B cell (primary cell): ENCODE results near the gene MORF4L1. TPM values are rescaled to one million over a fixed set of nuclear protein-coding genes. Genes with fewer than 3 reads are reported as not detected.

ENCODE experiments used
- ATAC-seq: fragments of 200-7000 bp; cut with Tn5 transposase; one replicate; pipeline ENCODE4 v1.10.0; 2021; ENCODE audit warnings: low read depth, mild to moderate bottlenecking, moderate number of reproducible peaks, moderate library complexity
- CTCF ChIA-PET: fragments of 350-600 bp; sonication (Branson Sonifier 250); formaldehyde crosslinking; loops from one replicate; lab custom pipeline; 2021; ENCODE audit warnings: antibody characterized with exemption, inconsistent platforms; lab: Charles Lee
- POLR2A ChIA-PET: fragments of 350-600 bp; sonication (Branson Sonifier 250); formaldehyde crosslinking; loops from one replicate; lab custom pipeline; 2021; ENCODE audit warnings: antibody characterized with exemption; lab: Charles Lee
- DNase-seq: peaks from one replicate; pipeline ENCODE4 v3.0.0; 2013
- H2AFZ ChIP-seq: 2 replicates; pipeline ENCODE4 v1.6.1; 2012; ENCODE audit warnings: mild to moderate bottlenecking, low read depth, low read length; ENCODE audit not compliant: insufficient read depth, poor library complexity, severe bottlenecking
- H3K27ac ChIP-seq, 2 donors: 1 replicate in 1 of 2; 2 replicates in 1 of 2; pipeline ENCODE4 v1.5.1; 2012 to 2013; ENCODE audit warnings: low read length in 2 of 2, mild to moderate bottlenecking in 2 of 2, moderate library complexity in 1 of 2
- H3K27me3 ChIP-seq, 4 experiments: fragments of 200-600 bp in 1 of 4; sonication (generic) in 1 of 4; replicated peaks in 1 of 4; 1 replicate in 2 of 4; 2 replicates in 2 of 4; pipeline versions ENCODE4 v1.6.1 to v1.7.0; 2013 to 2016; ENCODE audit warnings: low read length in 3 of 4, mild to moderate bottlenecking in 2 of 4, mixed read lengths in 1 of 4, moderate library complexity in 1 of 4; ENCODE audit not compliant: insufficient read depth in 4 of 4, control insufficient read depth in 3 of 4; ENCODE audit errors: control extremely low read depth in 1 of 4
- H3K36me3 ChIP-seq, 2 experiments: replicated peaks in 1 of 2; 1 replicate in 1 of 2; 2 replicates in 1 of 2; pipeline versions ENCODE4 v1.6.1 to v1.7.1; 2013; ENCODE audit warnings: low read length in 1 of 2; ENCODE audit not compliant: insufficient read depth in 2 of 2, control insufficient read depth in 1 of 2; ENCODE audit errors: control extremely low read depth in 1 of 2, extremely low read depth in 1 of 2
- H3K4me1 ChIP-seq, 2 donors: fragments of 200-600 bp in 1 of 2; sonication (generic) in 1 of 2; 1 replicate in 1 of 2; 2 replicates in 1 of 2; pipeline versions ENCODE4 v1.5.1 to v1.6.1; 2013 to 2017; ENCODE audit warnings: low read length in 2 of 2; ENCODE audit not compliant: control insufficient read depth in 2 of 2, insufficient read depth in 2 of 2
- H3K4me2 ChIP-seq: replicated peaks from 2 replicates; pipeline ENCODE3; 2012; ENCODE audit warnings: mild to moderate bottlenecking, low read depth, low read length; ENCODE audit not compliant: poor library complexity, severe bottlenecking
- H3K4me3 ChIP-seq, 5 experiments: fragments of 200-600 bp in 1 of 5; sonication (generic) in 1 of 5; 1 replicate in 3 of 5; 2 replicates in 2 of 5; pipeline versions ENCODE4 v1.5.1 to v1.7.0; 2011 to 2016; ENCODE audit warnings: low read length in 4 of 5, mild to moderate bottlenecking in 4 of 5, low read depth in 2 of 5, control low read depth in 1 of 5, moderate library complexity in 1 of 5; ENCODE audit not compliant: insufficient read depth in 1 of 5; ENCODE audit errors: control extremely low read depth in 1 of 5, extremely low read depth in 1 of 5
- H3K79me2 ChIP-seq: fragments of 200-600 bp; sonication (generic); one replicate; pipeline ENCODE4 v1.6.0; 2016; ENCODE audit warnings: low read length; ENCODE audit not compliant: control insufficient read depth, insufficient read depth
- H3K9ac ChIP-seq: fragments of 200-600 bp; sonication (generic); 2 replicates; pipeline ENCODE4 v1.6.1; 2017; ENCODE audit warnings: mild to moderate bottlenecking, low read length, moderate library complexity
- H3K9me3 ChIP-seq, 3 donors: one replicate each; pipeline versions ENCODE4 v1.6.1 to v1.7.1; 2013; ENCODE audit warnings: low read length in 2 of 3; ENCODE audit not compliant: control insufficient read depth in 2 of 3, insufficient read depth in 1 of 3; ENCODE audit errors: control extremely low read depth in 1 of 3
- H4K20me1 ChIP-seq: 2 replicates; pipeline ENCODE4 v1.6.0; 2012; ENCODE audit warnings: mild to moderate bottlenecking, low read length; ENCODE audit not compliant: insufficient read depth, control insufficient read depth, poor library complexity, severe bottlenecking
- H3K27ac Mint-ChIP-seq: one replicate; pipeline ENCODE4 v1.8.0; 2021; ENCODE audit warnings: mixed read lengths
- H3K27me3 Mint-ChIP-seq: one replicate; pipeline ENCODE4 v1.8.0; 2021; ENCODE audit warnings: mixed read lengths
- H3K4me1 Mint-ChIP-seq: one replicate; pipeline ENCODE4 v1.8.0; 2021; ENCODE audit warnings: mixed read lengths
- H3K4me3 Mint-ChIP-seq: one replicate; pipeline ENCODE4 v1.8.0; 2021; ENCODE audit warnings: mixed read lengths
- H3K9me3 Mint-ChIP-seq: one replicate; pipeline ENCODE4 v1.8.0; 2022; ENCODE audit warnings: mixed read lengths; ENCODE audit not compliant: insufficient read depth
- EZH2 ChIP-seq: IDR thresholded peaks from 2 replicates; pipeline ENCODE4 v1.6.1; 2012; ENCODE audit warnings: borderline replicate concordance, low read depth, mild to moderate bottlenecking, moderate library complexity, low read length; ENCODE audit not compliant: insufficient read depth, poor library complexity, severe bottlenecking
- WGBS: methylation state at CpG from one replicate; pipeline ENCODE4 v1.1.5; 2013; ENCODE audit warnings: missing lambda C conversion rate; ENCODE audit not compliant: insufficient coverage; 5-methylcytosine and 5-hydroxymethylcytosine counted together
- intact Hi-C: fragments of 100-400 bp; cut with micrococcal nuclease; formaldehyde crosslinking; loops from one replicate; pipeline ENCODE4 v1.10.0; 2022
- polyA plus RNA-seq: library from polyadenylated mRNA; depleted of rRNA; stranded (reverse); fragments of >200 nt; gene quantifications from 2 replicates; pipeline ENCODE4 v1.2.3, GENCODE V29; 2012
- total RNA-seq, 2 donors: library from RNA; stranded (reverse); fragments of 120-200 nt in 1 of 2; gene quantifications; 1 replicate in 1 of 2; 2 replicates in 1 of 2; pipeline versions ENCODE4 v1.2.3 to v1.2.4, GENCODE V29; 2013 to 2022
- TF ChIP-seq, protein P1 (sequence below): fragments of 200-600 bp; IDR thresholded peaks from one replicate; pipeline ENCODE4 v1.8.0; 2022; ENCODE audit warnings: antibody characterized with exemption, mild to moderate bottlenecking

The MORF4L1 gene
- total and polyA plus RNA-seq, 2 donors (not counting 1 experiment from before 2014, with no cell fraction given), result 79.0 to 242 TPM

DNA sequence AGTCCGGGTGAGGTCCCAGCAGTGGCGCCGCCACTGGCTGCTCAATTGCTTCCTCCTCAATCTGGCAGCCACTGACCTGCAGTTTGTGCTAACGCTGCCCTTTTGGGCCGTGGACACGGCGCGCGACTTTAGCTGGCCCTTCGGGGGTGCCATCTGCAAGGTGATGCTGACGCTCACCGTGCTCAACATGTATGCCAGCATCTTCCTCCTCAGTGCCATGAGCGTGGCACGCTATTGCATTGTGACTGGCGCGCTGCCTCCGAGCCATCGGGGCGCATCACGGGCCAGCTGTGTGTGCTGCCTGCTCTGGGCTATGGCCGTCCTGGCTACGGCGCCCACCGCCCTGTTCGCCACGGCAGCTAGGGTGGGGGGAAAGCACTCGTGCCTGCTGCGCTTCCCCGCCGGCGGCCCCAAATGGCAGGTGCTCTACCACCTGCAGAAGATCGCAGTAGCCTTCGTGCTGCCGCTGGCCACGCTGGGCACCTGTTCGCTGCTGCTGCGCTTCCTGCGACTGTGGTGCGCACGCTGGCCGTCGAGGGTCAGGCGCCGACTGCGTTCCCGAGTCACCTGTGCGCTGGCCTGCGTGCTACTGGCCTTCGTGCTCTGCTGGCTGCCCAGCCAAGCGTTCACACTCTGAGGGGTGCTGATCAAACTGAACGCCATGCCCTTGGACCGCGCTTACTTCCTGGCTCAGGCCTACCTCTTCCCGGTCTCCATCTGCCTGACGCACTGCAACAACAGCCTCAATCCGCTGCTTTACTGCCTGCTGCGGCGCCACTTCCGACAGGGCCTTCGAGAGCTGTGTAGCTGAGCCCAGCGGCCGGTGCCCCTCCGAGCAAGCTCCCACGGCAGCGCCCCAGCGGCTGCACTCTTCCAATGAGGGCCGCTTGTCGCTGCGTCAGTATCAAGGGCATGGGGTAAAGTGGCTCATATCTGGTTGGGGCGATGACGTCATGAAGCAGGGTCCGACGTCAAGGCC lies 41.2 kb upstream of the MORF4L1 start:
- H3K4me1 ChIP-seq, result peaks cover 3 to 7% of the 10 kb centered on the region in 2 donors
- Mint-ChIP-seq H3K27me3 (peaks cover 19% of the 10 kb centered on the region), H3K4me3 (peak overlapping the region; percentile 90), H3K4me1 (peaks cover 8% of the 10 kb centered on the region), H3K27ac (peak overlapping the region; percentile 53), H3K9me3 (no peaks in the 10 kb centered on the region)
- H4K20me1 ChIP-seq, result no peaks in the 10 kb centered on the region
- DNase-seq, result no peak
- CTCF ChIA-PET, result interaction anchor here (1.0 to 2.1 kb wide), 3 partner anchors 20 to 353 kb away, joined by 4 to 8 read pairs (median 5); partner anchors contain the start of gene ADAMTS7
- H3K9ac ChIP-seq, result peak overlapping the region; percentile 55
- H3K4me2 ChIP-seq, result peak overlapping the region; percentile 80
- no peak for TF ChIP-seq EZH2
- TF ChIP-seq, protein P1, sequence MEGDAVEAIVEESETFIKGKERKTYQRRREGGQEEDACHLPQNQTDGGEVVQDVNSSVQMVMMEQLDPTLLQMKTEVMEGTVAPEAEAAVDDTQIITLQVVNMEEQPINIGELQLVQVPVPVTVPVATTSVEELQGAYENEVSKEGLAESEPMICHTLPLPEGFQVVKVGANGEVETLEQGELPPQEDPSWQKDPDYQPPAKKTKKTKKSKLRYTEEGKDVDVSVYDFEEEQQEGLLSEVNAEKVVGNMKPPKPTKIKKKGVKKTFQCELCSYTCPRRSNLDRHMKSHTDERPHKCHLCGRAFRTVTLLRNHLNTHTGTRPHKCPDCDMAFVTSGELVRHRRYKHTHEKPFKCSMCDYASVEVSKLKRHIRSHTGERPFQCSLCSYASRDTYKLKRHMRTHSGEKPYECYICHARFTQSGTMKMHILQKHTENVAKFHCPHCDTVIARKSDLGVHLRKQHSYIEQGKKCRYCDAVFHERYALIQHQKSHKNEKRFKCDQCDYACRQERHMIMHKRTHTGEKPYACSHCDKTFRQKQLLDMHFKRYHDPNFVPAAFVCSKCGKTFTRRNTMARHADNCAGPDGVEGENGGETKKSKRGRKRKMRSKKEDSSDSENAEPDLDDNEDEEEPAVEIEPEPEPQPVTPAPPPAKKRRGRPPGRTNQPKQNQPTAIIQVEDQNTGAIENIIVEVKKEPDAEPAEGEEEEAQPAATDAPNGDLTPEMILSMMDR, result no peak
- intact Hi-C loops, result no loop called here
- peak overlapping the region in 2 of 5 experiments; percentile 48 to 51 for H3K4me3 ChIP-seq
- H3K36me3 ChIP-seq, result no peaks in the 10 kb centered on the region
- H3K79me2 ChIP-seq, result no peaks in the 10 kb centered on the region
- peaks cover 0 to 3% (median 0%) of the 10 kb centered on the region in 4 experiments for H3K27me3 ChIP-seq
- ATAC-seq, result no peak
- H2AFZ ChIP-seq, result peak overlapping the region; percentile 82
- no peak overlapping the region for H3K27ac ChIP-seq
- H3K9me3 ChIP-seq, result no peaks in the 10 kb centered on the region
- POLR2A ChIA-PET, result no interaction called here
- WGBS, result 86% methylated on average over 73 of the region's 73 CpGs

DNA sequence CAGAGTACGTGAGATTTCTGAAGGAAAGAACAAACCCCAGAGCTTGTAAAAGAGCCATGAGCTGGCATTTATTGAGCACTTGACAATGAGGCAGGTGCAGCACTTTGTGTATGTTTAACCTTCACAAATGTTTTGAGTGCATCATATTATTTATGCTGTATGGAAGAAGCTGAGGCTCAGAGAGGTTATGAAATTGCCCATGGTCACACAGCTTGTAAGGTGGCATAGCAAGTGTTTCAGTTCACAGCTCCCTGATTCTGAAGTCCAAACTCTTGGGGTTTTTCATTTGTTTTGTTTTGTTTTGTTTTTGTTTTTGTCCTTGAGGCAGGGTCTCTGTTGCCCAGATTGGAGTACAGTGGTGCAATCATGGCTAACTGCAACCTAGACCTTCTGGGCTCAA lies 36.4 kb upstream of the MORF4L1 start:
- no peak overlapping the region for H3K27ac Mint-ChIP-seq
- no peak for TF ChIP-seq EZH2
- TF ChIP-seq, protein P1, result no peak
- Histone ChIP-seq H3K4me2 (no peak overlapping the region), H2AFZ (no peak overlapping the region), H3K9ac (no peak overlapping the region), H3K9me3 (no peaks in the 10 kb centered on the region), H3K4me3 (no peak overlapping the region), H3K79me2 (no peaks in the 10 kb centered on the region), H3K4me1 (peaks cover 0 to 7% of the 10 kb centered on the region in 2 donors), H3K27ac (no peak overlapping the region), H3K27me3 (peaks cover 0 to 3% (median 0%) of the 10 kb centered on the region in 4 experiments), H4K20me1 (no peaks in the 10 kb centered on the region), H3K36me3 (no peaks in the 10 kb centered on the region)
- intact Hi-C loops, result no loop called here
- ChIA-PET CTCF (no interaction called here), POLR2A (no interaction called here)
- peaks cover 10% of the 10 kb centered on the region for H3K4me1 Mint-ChIP-seq
- H3K27me3 Mint-ChIP-seq, result peaks cover 19% of the 10 kb centered on the region
- H3K9me3 Mint-ChIP-seq, result no peaks in the 10 kb centered on the region
- ATAC-seq (no peak), DNase-seq (no peak)
- H3K4me3 Mint-ChIP-seq, result no peak overlapping the region
- WGBS, result no CpG with 5 or more reads among the region's 1 CpG
